ENCODE results near the gene FAM114A1. TPM values are rescaled to one million over a fixed set of nuclear protein-coding genes. Genes with fewer than 3 reads are reported as not detected.
A peak's percentile ranks its signal among the peaks of the same experiment; 100 is the strongest.

Gene FAM114A1
- total and polyA plus RNA-seq, 2 experiments from 2014 or later, result 110 to 140 TPM

DNA sequence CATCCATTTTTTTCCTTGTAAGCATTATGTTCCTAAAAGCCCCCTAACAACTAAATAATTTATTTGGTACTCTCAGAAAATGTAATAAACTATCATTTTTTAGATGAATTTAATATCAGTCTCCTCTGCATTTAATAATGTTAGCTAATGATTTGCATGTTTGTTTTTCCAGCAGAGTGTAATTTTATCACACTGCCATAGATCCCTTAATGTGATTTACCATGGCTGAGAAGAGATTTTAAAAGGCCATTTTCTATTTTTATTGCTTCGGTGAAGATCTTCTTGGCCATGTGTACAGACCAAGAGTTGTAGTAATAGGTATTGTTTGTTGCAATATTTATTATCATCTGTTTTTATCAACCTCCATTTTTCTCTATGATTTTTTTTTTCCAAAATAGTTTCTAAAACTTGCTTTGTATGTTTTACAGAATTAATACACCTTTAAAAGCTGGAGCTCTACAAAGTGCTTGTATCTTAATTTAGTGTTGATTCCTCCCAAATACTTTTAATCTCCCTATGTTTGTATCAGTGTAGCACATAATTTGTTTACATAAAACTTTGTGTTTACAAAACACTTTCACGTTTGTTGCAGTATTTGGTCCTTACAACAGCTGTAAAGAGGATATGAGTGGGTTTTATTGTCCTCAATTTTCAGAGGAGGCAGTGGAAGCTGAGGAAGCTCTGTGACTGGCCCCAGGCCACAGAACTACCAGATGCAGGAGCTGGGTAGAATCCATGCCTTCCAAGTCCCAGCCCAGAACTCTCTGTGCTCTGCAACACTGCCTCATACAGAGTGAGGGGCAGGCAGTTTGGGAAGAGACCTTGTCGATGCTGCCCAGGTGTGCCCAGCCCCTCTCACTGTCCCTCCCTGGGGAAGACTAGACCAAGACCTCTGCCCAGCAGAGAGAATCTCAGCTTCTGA lies 58.1 kb downstream of the FAM114A1 start:
- Histone ChIP-seq H3K27ac (no peak overlapping the region), H2AFZ (no peak overlapping the region), H3K9me3 (ENCODE audit: low read depth) (no peaks in the 10 kb centered on the region), H4K20me1 (ENCODE audit: insufficient read depth, poor library complexity, severe bottlenecking) (no peaks in the 10 kb centered on the region), H3K4me2 (no peak overlapping the region), H3K4me3 (no peak overlapping the region), H3K36me3 (replicated peaks; ENCODE audit: insufficient read depth, low read depth) (no peaks in the 10 kb centered on the region), H3K27me3 (no peaks in the 10 kb centered on the region), H3K9me2 (replicated peaks; ENCODE audit: insufficient read depth) (no peaks in the 10 kb centered on the region), H3K4me1 (ENCODE audit: insufficient read depth) (no peaks in the 10 kb centered on the region), H3K79me2 (no peaks in the 10 kb centered on the region)
- peak; percentile 22 for DNase-seq (ENCODE audit: low spot score)
- TF ChIP-seq EZH2phosphoT487 (IDR thresholded peaks at IDR 0.05; ENCODE audit: low read depth, severe bottlenecking, unreplicated experiment) (no peak), EZH2 (IDR thresholded peaks at IDR 0.05; ENCODE audit: borderline replicate concordance) (no peak)
- TF ChIP-seq, protein P1, sequence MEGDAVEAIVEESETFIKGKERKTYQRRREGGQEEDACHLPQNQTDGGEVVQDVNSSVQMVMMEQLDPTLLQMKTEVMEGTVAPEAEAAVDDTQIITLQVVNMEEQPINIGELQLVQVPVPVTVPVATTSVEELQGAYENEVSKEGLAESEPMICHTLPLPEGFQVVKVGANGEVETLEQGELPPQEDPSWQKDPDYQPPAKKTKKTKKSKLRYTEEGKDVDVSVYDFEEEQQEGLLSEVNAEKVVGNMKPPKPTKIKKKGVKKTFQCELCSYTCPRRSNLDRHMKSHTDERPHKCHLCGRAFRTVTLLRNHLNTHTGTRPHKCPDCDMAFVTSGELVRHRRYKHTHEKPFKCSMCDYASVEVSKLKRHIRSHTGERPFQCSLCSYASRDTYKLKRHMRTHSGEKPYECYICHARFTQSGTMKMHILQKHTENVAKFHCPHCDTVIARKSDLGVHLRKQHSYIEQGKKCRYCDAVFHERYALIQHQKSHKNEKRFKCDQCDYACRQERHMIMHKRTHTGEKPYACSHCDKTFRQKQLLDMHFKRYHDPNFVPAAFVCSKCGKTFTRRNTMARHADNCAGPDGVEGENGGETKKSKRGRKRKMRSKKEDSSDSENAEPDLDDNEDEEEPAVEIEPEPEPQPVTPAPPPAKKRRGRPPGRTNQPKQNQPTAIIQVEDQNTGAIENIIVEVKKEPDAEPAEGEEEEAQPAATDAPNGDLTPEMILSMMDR (IDR thresholded peaks at IDR 0.05; ENCODE audit: poor library complexity), result no peak
- 55% methylated on average over 3 of the region's 3 CpGs for WGBS (ENCODE audit: low lambda C conversion rate, missing lambda C conversion rate)

DNA sequence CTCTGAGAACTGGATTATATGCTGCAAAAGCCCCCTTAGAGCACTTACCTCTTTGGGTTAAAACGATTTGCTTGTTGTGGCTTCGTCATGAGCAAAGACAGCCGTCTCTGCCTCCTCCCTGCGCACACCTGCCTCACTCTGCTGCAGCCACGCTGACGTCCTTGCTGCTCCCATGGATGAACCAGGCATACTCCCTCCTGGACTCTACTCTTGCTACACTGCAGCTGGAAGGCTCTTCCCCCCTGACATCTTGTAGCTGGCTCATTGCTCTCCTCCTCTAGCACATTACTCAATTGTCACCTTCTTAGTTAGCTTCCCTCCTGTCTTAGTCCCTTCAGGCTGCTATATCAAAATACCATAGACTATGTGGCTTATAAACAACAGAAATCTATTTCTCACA lies 59.3 kb downstream of the FAM114A1 start:
- Histone ChIP-seq H4K20me1 (ENCODE audit: insufficient read depth, poor library complexity, severe bottlenecking) (no peaks in the 10 kb centered on the region), H3K9me2 (replicated peaks; ENCODE audit: insufficient read depth) (no peaks in the 10 kb centered on the region), H3K9me3 (ENCODE audit: low read depth) (no peaks in the 10 kb centered on the region), H3K27me3 (no peaks in the 10 kb centered on the region), H2AFZ (no peak overlapping the region), H3K79me2 (no peaks in the 10 kb centered on the region), H3K4me2 (no peak overlapping the region), H3K27ac (no peak overlapping the region), H3K4me3 (no peak overlapping the region), H3K36me3 (replicated peaks; ENCODE audit: insufficient read depth, low read depth) (no peaks in the 10 kb centered on the region), H3K4me1 (ENCODE audit: insufficient read depth) (no peaks in the 10 kb centered on the region)
- WGBS (ENCODE audit: low lambda C conversion rate, missing lambda C conversion rate), result 100% methylated on average over 6 of the region's 6 CpGs
- TF ChIP-seq, protein P1 (IDR thresholded peaks at IDR 0.05; ENCODE audit: poor library complexity), result no peak
- TF ChIP-seq EZH2 (IDR thresholded peaks at IDR 0.05; ENCODE audit: borderline replicate concordance), result no peak
- TF ChIP-seq EZH2phosphoT487 (IDR thresholded peaks at IDR 0.05; ENCODE audit: low read depth, severe bottlenecking, unreplicated experiment), result no peak
- no peak for DNase-seq (ENCODE audit: low spot score)

DNA sequence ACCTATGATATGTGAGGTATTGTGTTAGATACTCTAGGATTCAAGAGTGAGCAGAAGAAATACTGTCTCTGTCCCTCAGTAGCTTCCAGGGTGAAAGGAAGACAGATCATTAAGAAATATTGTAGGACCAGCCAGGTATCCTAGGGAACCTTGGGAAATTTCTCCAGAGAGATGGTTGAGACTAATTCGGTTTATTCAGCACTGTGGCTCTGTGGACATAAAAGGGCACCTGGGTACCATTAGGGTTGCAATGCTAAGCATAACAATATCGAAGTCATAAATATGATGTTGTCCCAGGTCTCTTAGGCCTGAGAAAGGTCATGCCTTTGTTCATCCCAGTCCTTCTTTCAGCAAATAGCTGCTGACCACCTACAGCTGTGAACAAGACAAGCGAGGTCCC lies 61.0 kb downstream of the FAM114A1 start:
- H3K4me2 ChIP-seq, result no peak overlapping the region
- 98% methylated on average over 3 of the region's 3 CpGs for WGBS (ENCODE audit: low lambda C conversion rate, missing lambda C conversion rate)
- TF ChIP-seq, protein P1 (IDR thresholded peaks at IDR 0.05; ENCODE audit: poor library complexity), result no peak
- no peaks in the 10 kb centered on the region for H3K79me2 ChIP-seq
- H2AFZ ChIP-seq, result no peak overlapping the region
- no peaks in the 10 kb centered on the region for H3K4me1 ChIP-seq (ENCODE audit: insufficient read depth)
- DNase-seq (ENCODE audit: low spot score), result no peak
- H3K27ac ChIP-seq, result no peak overlapping the region
- no peak overlapping the region for H3K4me3 ChIP-seq
- no peaks in the 10 kb centered on the region for H3K36me3 ChIP-seq (replicated peaks; ENCODE audit: insufficient read depth, low read depth)
- no peaks in the 10 kb centered on the region for H3K9me2 ChIP-seq (replicated peaks; ENCODE audit: insufficient read depth)
- no peaks in the 10 kb centered on the region for H4K20me1 ChIP-seq (ENCODE audit: insufficient read depth, poor library complexity, severe bottlenecking)
- no peaks in the 10 kb centered on the region for H3K27me3 ChIP-seq
- no peaks in the 10 kb centered on the region for H3K9me3 ChIP-seq (ENCODE audit: low read depth)
